K562 (cell line): ENCODE results near the gene PTK7. TPM values are rescaled to one million over a fixed set of nuclear protein-coding genes. Genes with fewer than 3 reads are reported as not detected.

ENCODE experiments used
- BCOR ChIP-seq: fragments of 450-650 bp; IDR thresholded peaks from 2 replicates; pipeline ENCODE4 v1.6.1; 2016
- CEBPZ ChIP-seq: fragments of 150-350 bp; IDR thresholded peaks from 2 replicates; pipeline ENCODE4 v1.6.1; 2014; ENCODE audit warnings: low read depth, mild to moderate bottlenecking, low read length, borderline replicate concordance
- FUS ChIP-seq: fragments of 200-400 bp; formaldehyde crosslinking; optimal IDR thresholded peaks from 2 replicates; pipeline ENCODE3; 2017; ENCODE audit warnings: low read depth, low read length
- NFIC ChIP-seq: fragments of 450-650 bp; IDR thresholded peaks from 2 replicates; pipeline ENCODE4 v1.6.1; 2017; ENCODE audit warnings: mild to moderate bottlenecking, inconsistent platforms
- NFYB ChIP-seq: IDR thresholded peaks from 2 replicates; pipeline ENCODE4 v1.6.1; 2011; ENCODE audit warnings: mild to moderate bottlenecking, moderate library complexity; ENCODE audit not compliant: insufficient read length; ENCODE audit errors: extremely low read depth
- PCBP2 ChIP-seq: fragments of 200-400 bp; formaldehyde crosslinking; IDR thresholded peaks from 2 replicates; pipeline ENCODE4 v1.6.1; 2018; ENCODE audit warnings: low read length, low read depth, mild to moderate bottlenecking, moderate library complexity; ENCODE audit not compliant: poor library complexity, severe bottlenecking
- PRPF4 ChIP-seq: fragments of 200-400 bp; formaldehyde crosslinking; IDR thresholded peaks from one replicate; pipeline ENCODE4 v1.6.1; 2017; ENCODE audit warnings: low read length, low read depth, mild to moderate bottlenecking; ENCODE audit not compliant: insufficient read depth, poor library complexity, severe bottlenecking
- RHOXF2B ChIP-seq: fragments of 250-450 bp; sonication (Bioruptor Pico); conservative IDR thresholded peaks from 2 replicates; pipeline ENCODE4 v1.5.1; 2021
- SRSF9 ChIP-seq: fragments of 200-400 bp; formaldehyde crosslinking; IDR thresholded peaks from 2 replicates; pipeline ENCODE4 v1.6.1; 2017; ENCODE audit warnings: low read depth, low read length, borderline replicate concordance
- TEAD1 ChIP-seq, 2 experiments: fragments of 450-650 bp in 1 of 2; sonication (generic) in 1 of 2; formaldehyde crosslinking; IDR thresholded peaks; 2 replicates each; pipeline versions ENCODE4 v1.4.0 to v1.8.0; 2020 to 2022; ENCODE audit warnings: mild to moderate bottlenecking in 2 of 2, missing genetic modification reagents in 1 of 2
- USF1 ChIP-seq: sonication (generic); formaldehyde crosslinking; IDR thresholded peaks from 2 replicates; pipeline ENCODE4 v1.9.0; 2022; ENCODE audit warnings: mild to moderate bottlenecking, missing genetic modification reagents
- ZBTB7A ChIP-seq: IDR thresholded peaks from 2 replicates; pipeline ENCODE4 v1.6.1; 2011; ENCODE audit warnings: low read depth, mild to moderate bottlenecking, low read length, moderate library complexity, borderline replicate concordance; ENCODE audit not compliant: control insufficient read depth
- ZKSCAN8 ChIP-seq: fragments of 200-800 bp; sonication (Bioruptor generic); IDR thresholded peaks from 2 replicates; pipeline ENCODE4 v1.6.1; 2016; ENCODE audit warnings: missing genetic modification characterization, missing compliant biosample characterization
- ZNF239 ChIP-seq: fragments of 250-450 bp; sonication (Bioruptor Pico); IDR thresholded peaks from 2 replicates; pipeline ENCODE4 v1.4.0; 2020; ENCODE audit warnings: mild to moderate bottlenecking
- ZNF583 ChIP-seq: fragments of 250-450 bp; sonication (Bioruptor Pico); IDR thresholded peaks from 2 replicates; pipeline ENCODE4 v1.4.0; 2020
- ZNF740 ChIP-seq, 3 experiments: fragments of 200-800 bp in 1 of 3; sonication (Bioruptor generic) in 1 of 3; sonication (generic) in 1 of 3; formaldehyde crosslinking in 1 of 3; IDR thresholded peaks; 2 replicates each; pipeline versions ENCODE4 v1.6.1 to v1.8.0; 2016 to 2022; ENCODE audit warnings: mild to moderate bottlenecking in 2 of 3, missing compliant biosample characterization in 2 of 3, missing genetic modification characterization in 2 of 3, missing genetic modification reagents in 1 of 3
- polyA plus RNA-seq, 8 experiments: library from polyadenylated mRNA; depleted of rRNA in 4 of 8; stranded (reverse) in 5 of 8; unstranded in 3 of 8; fragments of >200 nt; fragmentation: Nextera tagmentation in 2 of 8; fragmentation: Illumina TruSeq in 1 of 8; extraction: Ambion mirVana in 2 of 8; extraction: Trizol in 1 of 8; gene quantifications; 2 replicates each; pipeline versions ENCODE4 v1.2.1 to v1.2.3, GENCODE V29; 2011 to 2014; ENCODE audit warnings: inconsistent platforms in 1 of 8, missing spikeins in 1 of 8
- total RNA-seq, 7 experiments: library from RNA; depleted of rRNA in 6 of 7; stranded (reverse); fragments of >200 nt in 6 of 7; fragmentation: Illumina TruSeq in 2 of 7; extraction: Trizol in 2 of 7; gene quantifications; 2 replicates each; pipeline versions ENCODE4 v1.2.1 to v1.2.3, GENCODE V29; 2011 to 2021; ENCODE audit warnings: low replicate concordance in 1 of 7
- TF ChIP-seq, protein P1 (sequence below), 2 experiments: IDR thresholded peaks; 2 replicates each; pipeline ENCODE4 v1.6.1; 2012; ENCODE audit warnings: improper control_type of control experiment in 2 of 2, low read depth in 2 of 2, low read length in 2 of 2, borderline replicate concordance in 1 of 2

PTK7 gene
- total and polyA plus RNA-seq, 9 of the 15 experiments (the other 6 are each of a cell fraction or from before 2014, with no cell fraction given) = 0.20 to 6.8 (median 4.2) TPM

DNA sequence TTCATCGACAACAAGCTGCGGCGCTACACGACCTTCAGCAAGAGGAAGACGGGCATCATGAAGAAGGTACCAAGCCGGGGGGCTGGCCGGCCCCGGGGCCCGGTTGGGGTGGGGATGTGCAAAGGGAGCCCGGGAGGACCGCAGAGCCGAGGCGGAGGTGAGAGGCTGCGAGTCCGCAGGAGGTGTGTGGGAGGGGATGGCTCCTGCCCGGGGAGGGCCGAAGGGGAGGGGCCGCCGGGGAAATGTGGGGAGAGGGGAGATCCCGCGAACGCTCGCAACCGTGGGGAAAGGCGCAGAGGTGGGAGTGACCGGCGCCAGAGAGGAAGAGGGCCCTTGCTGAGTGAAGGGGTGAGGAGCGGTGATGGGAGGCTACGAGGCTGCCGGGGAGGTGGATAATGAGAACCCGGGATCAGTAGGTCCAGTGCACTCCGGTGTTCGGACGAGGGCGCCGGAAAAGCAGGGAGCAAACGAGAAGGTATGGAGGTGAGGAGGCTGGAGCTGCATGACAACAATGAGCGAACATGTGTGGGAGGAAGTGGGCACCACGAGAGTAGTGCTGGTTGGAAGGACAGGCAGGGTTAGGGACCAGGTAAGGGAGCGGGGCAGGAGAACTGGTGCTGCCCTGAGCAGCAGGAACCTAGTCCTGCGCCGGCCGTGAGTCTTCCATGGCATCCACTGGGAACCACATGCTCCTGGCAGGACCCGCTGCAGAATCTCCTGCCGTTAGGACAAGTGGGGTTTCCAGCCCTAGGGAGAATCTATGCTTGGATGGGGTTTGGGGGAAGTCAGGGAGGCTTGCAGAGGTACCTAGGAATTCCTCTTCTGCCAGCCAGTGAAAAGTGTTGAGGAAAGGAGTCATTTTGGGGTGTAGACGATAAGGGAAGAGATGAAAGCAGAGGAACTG is 96.2 kb downstream of the PTK7 start (continued):
- TF ChIP-seq ZNF239 (CRISPR knock-in tag) (no peak), ZNF740 (CRISPR knock-in tag; IDR thresholded peaks at IDR 0.05) (0 out of 2 replicates have a peak, but pooled peaks have one; percentile 24), ZNF740 (tag; IDR thresholded peaks at IDR 0.05) (no peak), USF1 (CRISPR knock-in tag) (peak; percentile 48; the same call in 1 of the 2 replicates), ZNF583 (CRISPR knock-in tag) (no peak), FUS (no peak), TEAD1 (CRISPR knock-in tag; IDR thresholded peaks at IDR 0.05) (no peak; a peak in 1 of 4 replicates), ZKSCAN8 (CRISPR knock-in tag) (no peak), SRSF9 (no peak), RHOXF2B (CRISPR knock-in tag) (no peak), PRPF4 (no peak), NFYB (no peak), BCOR (no peak), NFIC (no peak), PCBP2 (no peak), CEBPZ (no peak), ZBTB7A (0 out of 2 replicates have a peak, but pooled peaks have one; percentile 61)
- TF ChIP-seq, protein P1, sequence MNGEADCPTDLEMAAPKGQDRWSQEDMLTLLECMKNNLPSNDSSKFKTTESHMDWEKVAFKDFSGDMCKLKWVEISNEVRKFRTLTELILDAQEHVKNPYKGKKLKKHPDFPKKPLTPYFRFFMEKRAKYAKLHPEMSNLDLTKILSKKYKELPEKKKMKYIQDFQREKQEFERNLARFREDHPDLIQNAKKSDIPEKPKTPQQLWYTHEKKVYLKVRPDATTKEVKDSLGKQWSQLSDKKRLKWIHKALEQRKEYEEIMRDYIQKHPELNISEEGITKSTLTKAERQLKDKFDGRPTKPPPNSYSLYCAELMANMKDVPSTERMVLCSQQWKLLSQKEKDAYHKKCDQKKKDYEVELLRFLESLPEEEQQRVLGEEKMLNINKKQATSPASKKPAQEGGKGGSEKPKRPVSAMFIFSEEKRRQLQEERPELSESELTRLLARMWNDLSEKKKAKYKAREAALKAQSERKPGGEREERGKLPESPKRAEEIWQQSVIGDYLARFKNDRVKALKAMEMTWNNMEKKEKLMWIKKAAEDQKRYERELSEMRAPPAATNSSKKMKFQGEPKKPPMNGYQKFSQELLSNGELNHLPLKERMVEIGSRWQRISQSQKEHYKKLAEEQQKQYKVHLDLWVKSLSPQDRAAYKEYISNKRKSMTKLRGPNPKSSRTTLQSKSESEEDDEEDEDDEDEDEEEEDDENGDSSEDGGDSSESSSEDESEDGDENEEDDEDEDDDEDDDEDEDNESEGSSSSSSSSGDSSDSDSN (IDR thresholded peaks at IDR 0.05; ENCODE audit: borderline replicate concordance in 1 of 2, low read depth in 2 of 2, low read length in 2 of 2) = 0 out of 4 replicates have a peak, but pooled peaks of 1 of the 2 experiments have one; percentile 2
